HG03135 (cell line): Measurements from ENCODE around the gene KRTAP10-5.
"Not testable (repeated sequence)": the region's sequence is repeated elsewhere in the genome, so short reads cannot be mapped to it uniquely, and the experiment has no call there.

Source experiments
- ATAC-seq: cut with Tn5 transposase; IDR thresholded peaks from one replicate; pipeline ENCODE4 v1.9.1; 2021; ENCODE audit warnings: mild to moderate bottlenecking, moderate library complexity; ENCODE audit not compliant: unreplicated experiment

The KRTAP10-5 gene

DNA sequence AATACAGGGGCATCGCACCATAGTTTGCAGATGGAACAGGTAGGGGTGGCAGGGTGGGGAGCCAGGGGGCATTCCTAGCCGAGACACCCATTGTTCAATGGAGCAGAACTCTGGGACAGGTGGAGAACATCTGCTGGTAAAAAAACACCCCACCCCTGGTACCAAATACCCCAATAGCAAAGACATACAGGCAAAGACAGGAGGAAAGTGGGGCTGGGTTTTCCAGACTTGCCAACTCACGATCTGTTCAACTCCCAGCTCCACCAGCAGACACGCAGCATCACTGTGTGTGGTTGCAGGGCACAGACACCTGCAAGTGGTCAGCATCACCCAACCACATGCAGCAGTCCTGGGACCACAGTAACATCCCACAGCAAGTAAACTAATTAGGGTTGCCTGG is 31.1 kb upstream of the KRTAP10-5 start:
- ATAC-seq: no peak

DNA sequence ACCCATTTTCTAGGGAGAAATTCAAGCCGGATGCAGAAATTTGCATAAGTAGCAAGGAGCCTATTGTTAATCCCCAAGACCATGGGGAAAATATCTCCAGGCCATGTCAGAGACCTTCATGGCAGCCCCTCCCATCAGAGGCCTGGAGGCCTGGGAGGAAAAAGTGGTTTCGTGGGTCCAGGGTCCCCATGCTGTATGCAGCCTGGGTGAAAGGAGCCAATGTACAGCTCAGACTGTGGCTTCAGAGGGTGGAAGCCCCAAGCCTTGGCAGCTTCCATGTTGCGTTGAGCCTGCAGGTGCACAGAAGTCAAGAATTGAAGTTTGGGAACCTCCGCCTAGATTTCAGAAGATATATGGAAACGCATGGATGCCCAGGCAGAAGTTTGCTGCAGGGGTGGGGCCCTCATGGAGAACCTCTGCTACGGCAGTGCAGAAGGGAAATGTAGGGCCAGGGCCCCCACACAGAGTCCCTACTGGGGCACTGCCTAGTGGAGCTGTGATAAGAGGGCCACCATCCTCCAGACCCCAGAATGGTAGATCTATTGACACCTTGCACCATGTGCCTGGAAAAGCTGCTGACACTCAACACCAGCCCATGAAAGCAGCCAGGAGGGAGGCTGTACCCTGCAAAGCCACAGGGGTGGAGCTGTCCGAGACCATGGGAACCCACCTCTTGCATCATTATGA is 29.9 kb upstream of the KRTAP10-5 start:
- ATAC-seq: not testable (repeated sequence)

DNA sequence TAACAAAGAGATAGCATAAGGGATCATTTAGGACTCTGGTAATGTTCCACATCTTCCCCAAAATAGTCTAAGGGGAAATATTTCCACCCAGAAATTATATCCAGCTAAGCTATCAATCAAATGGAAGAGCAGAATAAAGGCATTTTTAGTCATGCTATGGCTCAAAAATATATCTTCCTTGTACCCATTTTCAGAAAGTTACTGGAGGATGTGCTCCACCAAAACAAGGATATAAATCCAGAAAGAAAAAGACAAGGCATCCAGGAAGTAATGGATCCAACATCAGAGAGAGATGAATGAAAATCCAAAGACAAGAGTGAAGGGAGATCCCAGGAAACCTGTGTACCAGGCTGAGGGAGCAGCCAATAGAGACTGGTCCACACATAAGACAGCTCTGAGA is 28.8 kb upstream of the KRTAP10-5 start:
- ATAC-seq: no peak

DNA sequence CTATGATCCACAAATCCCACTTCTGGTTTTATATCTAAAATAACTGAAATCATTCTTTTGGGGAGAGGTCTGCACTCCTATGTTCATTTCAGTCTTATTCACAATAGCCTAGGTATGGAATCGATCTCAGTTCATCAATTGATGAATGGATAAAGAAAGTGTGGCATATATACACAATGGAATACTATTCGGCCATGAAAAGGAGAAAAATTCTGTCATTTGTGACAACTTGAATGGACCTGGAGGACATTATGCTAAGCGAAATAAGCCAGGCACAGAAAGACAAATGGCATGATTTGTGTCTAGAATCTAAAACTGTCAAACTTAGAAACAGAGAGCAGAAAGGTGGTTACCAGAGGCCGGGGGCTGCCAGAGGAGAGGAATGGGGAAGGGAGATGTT is 26.1 kb upstream of the KRTAP10-5 start:
- no peak for ATAC-seq

DNA sequence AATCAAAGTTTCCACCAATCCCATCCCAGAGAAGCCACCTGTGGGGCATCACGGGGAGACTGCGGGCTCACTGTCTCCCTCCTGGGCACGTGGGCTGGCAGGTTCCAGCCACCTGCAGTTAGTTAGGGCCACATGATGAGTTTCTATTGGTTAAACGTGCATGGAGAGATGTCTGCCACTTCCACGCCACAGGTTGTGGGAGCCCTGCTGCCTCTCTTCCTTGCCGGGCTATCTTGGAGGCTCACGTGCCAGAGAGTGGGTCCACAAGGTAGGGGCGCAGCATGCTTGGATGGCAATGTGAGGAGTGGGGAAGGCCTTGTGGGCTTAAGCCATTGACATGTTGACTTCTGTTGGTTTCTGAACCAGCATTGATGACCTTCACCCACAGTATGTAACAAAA is 23.5 kb upstream of the KRTAP10-5 start:
- no peak for ATAC-seq

DNA sequence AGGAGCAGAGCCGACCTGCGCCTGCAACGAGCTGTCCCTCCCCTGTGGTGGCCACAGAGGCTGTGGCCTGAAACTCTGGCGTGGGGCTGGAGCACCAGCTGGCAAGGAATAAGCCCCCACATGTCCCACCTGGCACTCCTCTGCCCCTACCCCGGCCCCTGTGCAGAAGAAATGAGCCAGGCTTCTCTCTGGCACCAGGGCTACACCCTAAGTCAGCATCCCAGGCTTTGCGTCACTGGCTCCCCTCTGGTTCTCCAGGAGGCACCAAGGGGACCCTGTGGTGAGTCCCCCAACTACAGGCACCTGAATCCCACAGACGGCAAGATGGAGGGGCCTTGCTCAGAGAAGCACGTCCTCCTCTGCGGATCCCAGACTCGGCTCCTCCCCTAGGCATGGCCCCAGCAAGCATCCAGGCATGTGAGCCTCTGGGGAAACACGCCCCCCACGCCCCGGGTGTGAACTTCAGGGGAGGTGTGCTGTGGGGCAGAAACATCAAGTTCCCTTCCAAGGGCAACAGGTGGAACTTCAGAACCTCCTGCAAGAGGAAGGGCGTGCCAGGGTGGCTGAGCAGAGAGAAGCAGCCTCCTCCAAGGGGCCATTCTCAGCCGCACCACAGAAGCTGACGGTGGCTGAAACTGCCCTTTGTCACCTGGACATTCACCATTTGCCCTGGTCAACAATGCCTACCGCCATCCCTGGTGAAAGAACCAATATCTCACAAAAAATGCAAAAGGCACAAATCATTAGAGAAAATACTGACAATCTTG is 22.9 kb upstream of the KRTAP10-5 start:
- no peak for ATAC-seq

DNA sequence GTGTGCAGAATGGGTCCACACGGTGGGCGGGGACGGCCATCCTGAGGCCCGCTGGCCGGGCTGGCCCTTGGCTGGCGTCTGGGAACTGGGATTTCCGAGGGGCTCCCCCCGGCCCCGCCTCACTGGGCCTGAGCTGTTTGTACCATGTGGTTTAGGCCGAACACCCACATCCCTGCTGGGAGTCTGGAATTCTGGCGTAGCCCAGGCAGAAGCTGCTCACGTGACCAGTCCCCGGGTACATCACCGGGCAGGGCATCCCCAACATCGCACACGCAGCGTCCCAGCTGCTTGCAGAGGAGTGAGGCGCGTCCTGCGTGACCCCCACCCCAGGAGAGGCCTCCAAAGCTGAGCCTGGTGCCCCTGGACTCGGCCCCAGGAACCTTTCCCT is 22.1 kb upstream of the KRTAP10-5 start:
- ATAC-seq: no peak

DNA sequence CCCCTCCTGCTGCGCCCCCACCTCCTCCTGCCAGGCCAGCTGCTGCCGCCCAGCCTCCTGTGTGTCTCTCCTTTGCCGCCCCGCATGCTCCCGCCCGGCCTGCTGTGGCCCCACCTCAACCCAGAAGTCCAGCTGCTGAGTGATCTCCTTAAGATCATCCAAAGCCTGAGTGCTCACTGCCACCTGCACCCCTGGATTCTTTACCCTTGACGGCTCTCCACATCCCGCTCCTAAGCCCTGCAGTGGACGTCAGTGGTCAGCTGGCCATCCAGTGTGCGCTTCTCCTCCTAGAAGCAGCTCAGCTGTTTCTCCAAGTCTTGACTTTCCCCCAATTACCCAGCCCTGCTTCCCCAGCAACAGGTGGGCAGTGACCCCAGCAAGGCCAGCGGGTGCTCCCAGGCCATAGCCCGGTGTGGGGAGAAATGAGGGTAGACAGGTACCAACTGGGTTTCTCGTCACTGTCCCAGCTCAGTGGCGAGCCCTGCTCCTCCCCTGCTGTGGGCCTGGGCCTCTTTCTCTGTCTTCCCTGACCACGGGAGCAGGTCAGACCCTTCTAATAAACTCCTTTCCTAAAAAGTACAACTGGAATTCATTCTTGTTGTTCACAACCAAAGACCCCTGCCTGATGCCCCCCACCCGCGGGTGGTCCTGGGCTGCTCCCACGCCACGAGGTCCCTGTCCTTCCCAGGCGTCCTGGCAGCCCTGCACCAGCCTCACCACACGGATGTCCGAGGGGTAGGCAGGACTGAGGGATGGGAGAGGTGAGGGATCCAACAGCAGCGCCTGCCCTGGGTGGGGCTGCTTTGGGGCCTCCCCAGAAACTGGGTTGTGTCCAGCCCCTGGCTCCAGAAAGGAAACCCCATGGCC is 21.4 kb upstream of the KRTAP10-5 start:
- no peak for ATAC-seq

DNA sequence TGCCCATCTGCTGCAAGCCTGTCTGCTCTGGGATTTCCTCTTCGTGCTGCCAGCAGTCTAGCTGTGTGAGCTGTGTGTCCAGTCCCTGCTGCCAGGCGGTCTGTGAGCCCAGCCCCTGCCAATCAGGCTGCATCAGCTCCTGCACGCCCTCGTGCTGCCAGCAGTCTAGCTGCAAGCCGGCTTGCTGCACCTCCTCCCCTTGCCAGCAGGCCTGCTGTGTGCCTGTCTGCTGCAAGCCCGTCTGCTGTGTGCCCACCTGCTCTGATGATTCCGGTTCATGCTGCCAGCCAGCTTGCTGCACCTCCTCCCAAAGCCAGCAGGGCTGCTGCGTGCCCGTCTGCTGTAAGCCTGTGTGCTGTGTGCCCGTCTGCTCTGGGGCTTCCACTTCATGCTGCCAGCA is 20.7 kb upstream of the KRTAP10-5 start:
- not testable (repeated sequence) for ATAC-seq

DNA sequence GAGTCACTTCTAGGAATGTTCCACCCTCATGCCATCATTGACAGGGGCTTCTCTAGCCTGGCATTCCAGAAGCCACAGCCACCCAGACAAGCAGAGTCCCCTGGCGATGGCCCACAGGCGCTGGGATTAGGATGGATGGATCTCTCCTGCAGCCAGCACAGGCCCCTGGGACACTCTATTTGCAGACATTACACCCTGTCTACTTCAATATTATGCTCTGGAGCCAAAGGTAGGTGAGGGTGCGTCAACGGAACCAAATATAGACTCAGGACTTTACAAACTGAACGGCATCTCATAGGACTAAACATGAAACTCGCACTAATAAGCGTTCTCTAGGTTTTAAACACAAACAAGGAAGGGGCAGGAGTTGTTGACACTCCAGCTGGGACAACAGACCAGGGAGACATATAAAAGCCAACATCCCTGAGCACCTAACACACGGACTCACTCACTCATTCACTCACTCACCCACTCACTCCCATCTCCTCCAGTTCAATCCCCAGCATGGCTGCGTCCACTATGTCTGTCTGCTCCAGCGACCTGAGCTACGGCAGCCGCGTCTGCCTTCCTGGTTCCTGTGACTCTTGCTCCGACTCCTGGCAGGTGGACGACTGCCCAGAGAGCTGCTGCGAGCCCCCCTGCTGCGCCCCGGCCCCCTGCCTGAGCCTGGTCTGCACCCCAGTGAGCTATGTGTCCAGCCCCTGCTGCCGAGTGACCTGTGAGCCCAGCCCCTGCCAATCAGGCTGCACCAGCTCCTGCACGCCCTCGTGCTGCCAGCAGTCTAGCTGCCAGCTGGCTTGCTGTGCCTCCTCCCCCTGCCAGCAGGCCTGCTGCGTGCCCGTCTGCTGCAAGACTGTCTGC is 19.9 kb upstream of the KRTAP10-5 start, which contains the start of gene KRTAP10-7:
Gene KRTAP10-7, plus strand, starts transcription at position 480 of the 861 bp plus-strand sequence. Its CDS starts 25 bp downstream, at position 505.
- not testable (repeated sequence) for ATAC-seq

DNA sequence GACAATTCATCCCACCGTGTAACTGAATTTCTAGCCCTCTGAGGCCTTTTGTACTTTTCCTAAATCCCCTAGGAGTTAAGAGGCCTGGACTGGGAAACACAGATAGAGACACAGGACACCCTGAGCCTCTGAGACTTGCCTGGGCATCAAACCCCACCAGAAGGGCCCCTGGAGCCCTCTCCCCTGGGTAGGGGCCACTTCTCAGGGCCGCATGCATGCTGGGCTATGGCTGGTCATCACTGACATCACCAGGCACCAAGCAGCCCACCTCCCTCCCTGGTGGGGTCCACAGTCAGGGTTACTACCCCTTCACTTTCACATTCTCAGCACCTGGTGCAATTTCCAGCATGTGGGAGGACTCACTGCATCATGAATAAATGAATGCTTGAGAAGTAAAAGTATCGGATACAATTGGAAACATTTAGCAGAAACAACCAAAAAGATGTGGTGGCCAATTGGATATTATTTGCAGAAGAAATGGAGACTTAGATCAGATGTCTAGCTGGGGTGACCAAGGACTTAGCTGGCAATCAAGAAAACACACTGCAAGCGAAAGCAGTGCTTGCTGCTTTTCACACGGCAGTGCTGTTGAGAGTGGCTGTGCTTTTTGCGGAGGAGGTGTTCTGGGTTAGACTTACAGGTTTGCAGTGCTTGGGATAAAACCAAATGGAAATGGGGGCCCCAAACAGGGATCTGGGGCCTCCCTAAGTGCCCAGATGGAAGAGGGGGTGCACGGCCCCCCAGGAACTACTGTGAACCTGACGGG is 19.0 kb upstream of the KRTAP10-5 start:
- no peak for ATAC-seq

DNA sequence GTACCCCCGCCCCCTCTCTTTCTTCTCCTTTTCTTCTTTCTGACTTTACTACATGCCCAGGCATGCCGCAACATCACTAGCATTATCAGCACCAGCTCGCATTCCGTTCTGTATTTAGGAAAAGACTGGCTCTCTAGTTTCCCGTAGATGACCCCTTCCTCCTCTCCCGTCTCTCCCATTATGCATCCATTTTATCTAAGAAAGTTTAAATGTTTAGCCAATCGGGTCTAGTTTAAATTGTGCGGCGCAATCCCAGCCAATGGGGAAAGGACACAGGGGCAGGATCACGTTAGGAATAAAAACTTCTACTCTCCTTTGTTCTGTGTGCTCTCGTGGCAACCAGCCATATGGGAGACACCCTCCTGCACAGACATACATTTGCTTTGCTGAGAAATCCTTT is 17.7 kb upstream of the KRTAP10-5 start:
- ATAC-seq: no peak

DNA sequence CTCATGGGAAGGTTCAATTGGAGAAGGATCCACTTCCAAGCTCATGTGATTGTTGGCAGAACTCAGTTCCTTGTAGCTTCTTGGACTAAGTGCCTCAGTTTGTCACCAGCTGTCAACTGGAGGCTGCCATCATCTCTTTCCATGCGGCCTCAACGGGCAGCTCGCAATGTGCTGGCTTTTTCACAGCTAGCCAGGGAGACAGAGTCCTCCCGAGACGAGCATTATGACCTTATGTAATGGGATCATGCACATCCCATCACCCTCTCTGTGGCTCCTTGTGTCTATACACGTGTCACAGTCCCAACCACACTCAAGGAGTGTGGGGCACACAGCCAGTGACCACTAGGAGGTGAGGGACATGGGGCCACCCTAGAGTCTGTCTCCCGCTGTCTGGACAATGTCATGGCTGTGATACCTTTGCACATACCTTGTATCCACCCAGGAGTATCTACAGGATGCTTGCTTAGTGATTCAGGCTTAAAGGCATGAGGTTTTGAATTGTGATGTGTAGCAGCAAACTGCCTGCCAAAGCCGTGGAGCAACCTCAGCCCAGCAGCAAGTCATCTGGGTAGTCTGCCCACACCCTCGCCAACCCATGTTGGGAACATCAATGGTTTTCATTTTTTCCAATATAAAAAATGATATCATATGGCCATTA is 15.8 kb upstream of the KRTAP10-5 start:
- no peak for ATAC-seq

DNA sequence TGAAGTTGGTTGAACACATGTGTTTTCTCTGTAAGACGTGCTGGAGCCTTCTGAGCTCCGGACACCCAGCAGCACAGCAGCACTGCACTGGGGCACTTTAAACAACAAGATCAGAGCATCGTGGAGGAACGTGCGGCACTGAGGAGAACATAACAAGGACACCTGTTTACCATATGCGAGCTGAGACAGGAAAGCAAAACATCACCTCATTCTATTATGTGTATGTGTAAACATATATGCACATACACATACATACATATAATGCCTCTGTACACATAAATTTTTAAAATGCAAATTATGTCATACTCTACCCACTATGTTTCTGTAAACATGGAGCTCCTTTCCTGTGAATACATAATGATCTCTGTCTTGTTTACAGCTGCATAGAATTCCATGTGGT is 15.1 kb upstream of the KRTAP10-5 start:
- no peak for ATAC-seq

DNA sequence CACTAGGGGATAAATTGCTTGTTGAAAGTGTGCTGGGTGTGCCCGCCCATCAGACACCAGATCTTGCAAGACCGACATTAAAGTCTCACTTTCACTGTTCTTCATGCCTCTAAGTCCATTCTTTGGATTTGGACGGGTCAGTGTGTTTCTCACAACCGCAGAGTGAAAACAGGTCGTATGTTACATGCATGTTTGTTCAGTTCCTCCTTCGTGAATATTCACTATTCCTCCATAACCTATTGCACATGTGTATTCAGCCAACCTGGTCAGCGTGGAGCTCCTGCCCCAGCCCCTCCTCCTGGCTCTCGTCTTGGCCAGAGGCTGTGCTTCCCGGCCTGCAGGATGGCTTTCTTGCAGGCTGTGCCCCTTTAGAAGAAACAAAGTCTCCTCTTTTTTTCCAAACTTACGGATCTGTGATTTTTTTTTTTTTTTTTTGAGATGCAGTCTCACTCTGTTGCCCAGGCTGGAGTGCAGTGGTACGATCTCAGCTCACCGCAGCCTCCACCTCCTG is 14.1 kb upstream of the KRTAP10-5 start:
- ATAC-seq: no peak

DNA sequence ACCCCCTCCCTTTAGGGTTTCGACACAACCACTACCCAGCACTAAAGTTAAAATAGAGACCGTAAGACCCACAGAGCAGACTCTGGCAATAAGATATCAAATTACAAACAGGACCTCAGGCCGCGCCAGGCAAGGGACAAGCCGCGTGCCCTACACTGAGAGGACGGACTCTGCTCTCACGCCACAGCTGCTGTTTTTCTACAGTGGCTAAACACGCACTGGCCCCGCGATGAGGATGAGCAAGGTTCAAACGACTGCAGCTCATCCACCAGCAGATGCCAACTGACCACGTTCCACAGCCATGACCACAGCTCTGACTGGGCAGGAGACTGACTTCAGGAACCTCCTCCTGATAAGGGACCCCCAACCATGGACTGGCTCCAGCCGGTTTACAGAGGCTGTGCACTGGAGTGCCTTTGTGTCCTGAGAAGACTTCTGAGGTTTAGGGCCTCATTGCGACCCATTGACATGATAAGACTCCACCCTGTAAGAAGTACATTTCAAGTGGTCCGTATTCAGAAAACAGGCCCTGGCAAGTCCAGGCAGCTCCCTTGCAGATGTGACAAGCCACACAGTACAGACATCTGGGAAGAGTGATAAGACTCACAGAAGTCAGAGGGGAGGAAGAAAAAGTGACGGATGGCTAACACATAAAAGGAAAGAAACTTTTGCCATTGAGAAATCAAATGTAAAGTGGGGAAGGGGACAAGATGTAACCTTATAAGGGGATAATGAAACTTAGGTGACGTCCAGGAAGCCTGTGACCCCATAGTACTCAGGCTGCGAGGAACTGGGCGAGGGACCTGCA is 13.4 kb upstream of the KRTAP10-5 start:
- ATAC-seq: no peak

DNA sequence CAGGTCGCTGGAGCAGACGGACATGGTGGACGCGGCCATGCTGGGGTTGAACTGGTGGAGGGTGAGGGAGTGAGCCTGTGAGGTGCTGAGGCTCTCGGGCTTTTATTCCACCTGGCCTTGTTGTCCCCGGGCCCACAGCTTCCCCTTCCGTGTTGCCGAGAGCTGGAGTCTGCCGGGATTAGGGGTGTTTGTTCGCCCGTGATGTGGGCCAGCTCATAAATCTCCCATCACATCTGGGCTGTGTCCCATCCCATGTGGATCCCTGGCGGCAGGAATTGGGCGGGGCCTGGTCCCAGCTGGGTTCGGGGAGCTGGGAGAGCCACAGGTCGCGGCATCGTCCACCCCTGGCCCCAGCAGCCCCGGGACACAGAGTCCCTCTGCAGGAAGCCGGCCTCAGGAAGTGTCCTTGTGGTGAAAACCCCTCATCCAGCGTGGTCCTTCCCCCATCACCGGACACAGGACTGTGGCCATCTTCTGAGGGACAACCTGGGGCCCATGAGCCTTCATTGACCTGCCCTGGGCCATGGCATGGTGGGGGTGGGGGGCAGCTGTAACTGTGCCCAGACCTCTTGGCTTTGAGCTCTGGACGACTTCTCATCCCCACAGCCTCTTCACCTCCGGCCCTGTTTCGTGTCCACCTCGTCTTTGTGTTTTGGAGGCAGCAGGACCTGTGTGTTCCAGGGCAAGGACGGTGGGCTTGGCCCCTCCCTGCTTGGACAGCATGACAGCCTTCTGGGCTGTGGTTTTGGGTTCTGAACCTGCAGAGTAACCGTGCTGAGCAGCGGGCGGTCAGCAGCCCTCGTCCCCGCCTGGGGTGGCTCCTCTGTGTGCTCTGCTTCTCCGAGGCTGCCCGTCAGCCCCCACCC is 12.3 kb upstream of the KRTAP10-5 start, which contains the start of gene KRTAP10-6:
Gene KRTAP10-6, minus strand, starts transcription at position 60 of the 866 bp plus-strand sequence. Its CDS starts 21 bp downstream, at position 39.
- ATAC-seq: no peak
